GM20431 (cell line): ENCODE results near the gene CLEC3A.
"Not testable (repeated sequence)": the region's sequence is repeated elsewhere in the genome, so short reads cannot be mapped to it uniquely, and the experiment has no call there.

ENCODE experiments used
- in situ Hi-C: fragments of 300-500 bp; cut with MseI, MboI; formaldehyde crosslinking; loops from one replicate; pipeline ENCODE4 v1.15.0; 2020; ENCODE audit warnings: low sequenced_read_pairs; ENCODE audit not compliant: unreplicated experiment

CLEC3A gene

DNA sequence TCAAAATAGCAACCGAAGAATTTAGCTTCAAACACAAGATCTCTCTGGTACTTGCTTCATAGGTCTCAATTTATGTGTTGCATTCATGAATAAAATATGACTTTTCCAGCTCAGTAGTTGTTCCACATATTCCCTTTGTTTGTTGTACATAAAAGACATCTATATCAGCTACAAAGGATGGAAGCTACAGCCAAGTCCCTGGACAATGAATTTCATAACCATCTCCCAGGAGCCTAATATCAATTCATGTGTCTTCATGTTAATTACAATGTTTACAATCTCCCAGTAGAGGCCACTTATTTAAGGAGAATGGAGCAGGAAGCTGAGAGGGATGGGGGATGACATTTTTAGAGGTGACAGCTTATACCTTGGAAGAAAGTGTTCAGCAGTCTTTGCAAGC lies 3.3 kb downstream of the CLEC3A start:
- in situ Hi-C loops = no loop called here

- in situ Hi-C loops = no loop called here
Observed at GRCh38 chr16:78028018-78028417, 5.7 kb downstream of the CLEC3A start.

- in situ Hi-C loops = no loop called here
Observed at GRCh38 chr16:78034530-78034929, 12.2 kb downstream of the CLEC3A start.

- in situ Hi-C loops = no loop called here
Observed at GRCh38 chr16:78035012-78035411, 12.7 kb downstream of the CLEC3A start.

DNA sequence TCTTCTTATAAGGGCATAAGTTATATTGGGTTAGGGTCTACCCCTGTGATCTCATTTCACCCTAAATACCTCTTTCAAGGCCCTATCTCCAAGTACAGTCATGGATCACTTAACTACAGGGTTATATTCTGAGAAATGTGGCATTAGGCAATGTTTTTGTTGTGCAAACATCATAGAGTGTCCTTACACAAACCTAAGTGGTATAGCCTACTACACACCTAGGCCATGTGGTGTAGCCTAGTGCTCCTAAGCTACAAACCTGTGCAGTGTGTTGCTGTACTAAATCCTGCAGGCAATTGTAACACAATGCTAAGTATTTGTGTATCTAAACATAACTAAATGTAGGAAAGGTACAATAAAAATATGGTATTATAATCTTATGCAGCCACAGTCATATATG lies 18.0 kb downstream of the CLEC3A start:
- in situ Hi-C loops = no loop called here

DNA sequence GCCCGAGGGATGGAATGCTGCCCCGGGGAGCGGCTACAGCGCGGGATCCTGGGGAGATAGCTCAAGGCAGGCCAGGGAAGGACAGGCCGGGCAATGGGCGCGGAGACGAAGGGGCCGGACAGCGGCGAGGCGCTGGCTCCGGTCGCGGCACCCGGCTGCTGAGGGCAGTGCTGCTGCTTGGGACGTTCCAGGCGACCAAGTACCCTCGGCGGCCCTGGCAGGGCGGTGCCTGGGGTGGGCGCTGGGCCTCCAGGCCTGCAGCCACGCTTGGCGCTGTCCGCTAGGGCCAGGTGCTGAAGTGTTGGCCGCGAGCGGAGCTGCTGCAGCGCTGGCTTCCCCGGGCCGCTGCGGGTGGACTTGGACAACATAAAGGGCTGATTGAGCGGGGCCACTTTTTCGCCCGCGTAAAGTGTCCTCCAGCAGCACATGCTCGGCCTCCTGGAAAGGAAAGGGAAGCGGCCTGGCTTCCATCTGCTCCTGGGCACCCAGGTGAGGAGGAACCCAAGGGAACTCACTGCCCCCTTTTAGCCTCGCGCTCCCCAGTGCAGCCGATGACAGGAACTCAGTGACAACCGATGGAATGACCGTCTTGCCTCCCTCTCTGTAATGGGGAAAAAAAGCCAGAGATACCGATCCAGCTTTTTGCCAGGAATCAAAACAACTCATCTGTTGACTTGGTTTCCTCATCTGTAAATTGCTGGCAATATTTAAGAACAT lies 23.7 kb downstream of the CLEC3A start:
- in situ Hi-C loops = no loop called here

GRCh38 chr16:78048319-78048718 lies 26.0 kb downstream of the CLEC3A start:
- in situ Hi-C loops = no loop called here

- in situ Hi-C loops = no loop called here
Observed at GRCh38 chr16:78050734-78051400, 28.5 kb downstream of the CLEC3A start.

GRCh38 chr16:78057803-78058564 lies 35.6 kb downstream of the CLEC3A start:
- in situ Hi-C loops = no loop called here

- in situ Hi-C loops = not testable (repeated sequence)
Observed at GRCh38 chr16:78059806-78060205, 37.5 kb downstream of the CLEC3A start.

- in situ Hi-C loops = no loop called here
Observed at GRCh38 chr16:78060295-78060694, 37.9 kb downstream of the CLEC3A start.

- in situ Hi-C loops = no loop called here
Observed at GRCh38 chr16:78060809-78061208, 38.5 kb downstream of the CLEC3A start.

DNA sequence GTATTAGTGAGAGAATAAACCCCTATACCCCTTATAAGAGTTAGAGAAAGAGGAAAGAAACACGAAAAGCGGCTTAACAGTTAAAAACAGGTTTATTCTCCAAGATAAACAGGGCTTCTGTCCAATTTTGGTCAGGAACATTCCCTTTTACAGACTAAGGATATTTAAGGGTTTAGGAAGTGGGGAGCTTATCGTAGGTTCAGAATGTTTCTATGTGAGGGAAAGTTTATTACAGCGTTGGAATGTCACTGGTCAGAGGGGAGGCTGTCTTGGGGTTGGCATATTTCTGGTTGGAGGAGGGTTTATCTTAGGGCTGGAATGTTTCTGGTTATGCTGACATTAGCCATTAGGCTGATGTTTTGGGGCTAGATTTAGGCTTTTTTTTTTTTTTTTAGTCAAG lies 43.0 kb downstream of the CLEC3A start:
- in situ Hi-C loops = no loop called here

GRCh38 chr16:78069913-78070312 lies 47.6 kb downstream of the CLEC3A start:
- in situ Hi-C loops = no loop called here

DNA sequence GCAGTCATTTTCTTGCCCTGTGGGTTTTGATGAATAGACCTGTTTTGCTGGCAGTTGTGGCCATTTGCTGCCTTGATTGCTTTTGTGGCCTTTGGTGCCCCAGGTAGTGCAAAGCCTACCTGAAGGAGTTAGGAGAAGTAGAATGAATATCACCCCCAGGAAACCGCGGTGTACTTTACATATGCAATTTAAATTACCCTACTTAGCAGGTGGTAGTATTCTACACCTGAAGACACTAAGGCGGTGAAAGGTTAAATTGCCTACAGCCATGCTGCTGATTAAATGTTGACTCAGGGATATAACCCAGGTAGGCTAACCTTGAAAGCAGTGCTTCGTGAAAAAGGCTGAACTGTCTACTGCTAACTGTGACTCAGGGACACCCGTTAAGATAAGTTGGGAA lies 49.9 kb downstream of the CLEC3A start:
- in situ Hi-C loops = no loop called here

- in situ Hi-C loops = no loop called here
Observed at GRCh38 chr16:78075800-78076199, 53.5 kb downstream of the CLEC3A start.

DNA sequence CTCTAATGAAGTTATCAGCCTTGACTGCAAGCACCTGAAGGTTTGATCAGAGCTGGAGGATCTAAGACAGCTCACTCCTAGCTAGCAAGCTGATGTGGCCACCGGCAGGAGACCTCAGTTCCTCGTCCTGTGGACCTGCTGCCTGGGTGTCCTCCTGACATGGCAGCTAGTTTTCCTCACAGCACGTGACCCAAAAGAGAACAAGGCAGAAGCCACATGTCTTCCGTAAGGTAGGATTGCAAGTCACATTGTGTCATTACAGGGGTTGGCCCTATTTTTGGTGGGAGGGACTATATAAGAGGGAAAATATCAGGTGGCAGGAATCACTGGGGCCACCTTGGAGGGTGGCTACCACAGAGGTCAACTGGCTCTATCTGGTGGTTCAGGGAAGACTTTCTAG lies 59.0 kb downstream of the CLEC3A start:
- in situ Hi-C loops = no loop called here
